Chondrocyte (in vitro differentiated cells): ENCODE results near the gene EXOC7. TPM values are rescaled to one million over a fixed set of nuclear protein-coding genes. Genes with fewer than 3 reads are reported as not detected.

Experiments used
- DNase-seq: peaks from one replicate; pipeline ENCODE4 v3.0.0; 2021; ENCODE audit warnings: mixed read lengths, low spot score
- H3K27ac Mint-ChIP-seq: one replicate; pipeline ENCODE4 v1.8.0; 2021; ENCODE audit warnings: mild to moderate bottlenecking, moderate library complexity, mixed read lengths; ENCODE audit not compliant: unreplicated experiment
- H3K27me3 Mint-ChIP-seq: 2 replicates; pipeline ENCODE4 v1.8.0; 2021; ENCODE audit warnings: low read depth, mixed read lengths
- H3K36me3 Mint-ChIP-seq: 2 replicates; pipeline ENCODE4 v1.8.0; 2021; ENCODE audit warnings: low read depth, mixed read lengths
- H3K4me1 Mint-ChIP-seq: 2 replicates; pipeline ENCODE4 v1.8.0; 2021; ENCODE audit warnings: low read depth, mild to moderate bottlenecking, mixed read lengths
- H3K4me3 Mint-ChIP-seq: one replicate; pipeline ENCODE4 v1.8.0; 2021; ENCODE audit warnings: mild to moderate bottlenecking, moderate library complexity, mixed read lengths; ENCODE audit not compliant: unreplicated experiment
- H3K9me3 Mint-ChIP-seq: 2 replicates; pipeline ENCODE4 v1.8.0; 2021; ENCODE audit warnings: low read depth, mixed read lengths
- total RNA-seq: library from RNA; stranded (reverse); gene quantifications from 3 replicates; pipeline ENCODE4 v1.2.1, GENCODE V29; 2021
- TF ChIP-seq, protein P1 (sequence below): fragments of 200-600 bp; sonication (generic); IDR thresholded peaks from 2 replicates; pipeline ENCODE4 v1.5.0; 2021; ENCODE audit warnings: antibody characterized with exemption, mild to moderate bottlenecking, moderate library complexity

EXOC7 gene
- total RNA-seq, 1 donor from 2014 or later: 131 TPM

DNA sequence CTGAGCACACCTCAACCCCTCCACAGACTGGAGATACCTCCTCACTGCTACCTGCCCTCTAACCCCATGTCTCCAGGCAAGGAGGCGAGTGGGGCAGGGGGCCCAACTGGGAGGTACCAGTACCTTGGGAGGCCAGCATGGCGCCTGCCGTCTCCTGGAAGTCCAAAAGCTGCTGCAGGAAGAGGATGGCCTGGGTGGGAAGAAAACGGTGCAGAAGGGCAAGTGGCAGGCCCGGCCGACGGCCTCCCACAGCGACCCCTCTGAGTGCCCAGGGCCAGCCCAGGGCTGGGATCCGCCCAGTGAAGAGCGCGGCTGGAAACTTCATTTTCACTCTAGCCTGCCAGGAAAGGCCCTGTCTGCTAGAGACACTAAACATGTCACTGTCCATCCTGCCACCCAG is 16.1 kb downstream of the EXOC7 start:
- Mint-ChIP-seq H3K27ac (no peak overlapping the region), H3K9me3 (no peaks in the 10 kb centered on the region), H3K36me3 (peaks cover 41% of the 10 kb centered on the region), H3K27me3 (no peaks in the 10 kb centered on the region), H3K4me1 (no peaks in the 10 kb centered on the region), H3K4me3 (no peak overlapping the region)
- TF ChIP-seq, protein P1, sequence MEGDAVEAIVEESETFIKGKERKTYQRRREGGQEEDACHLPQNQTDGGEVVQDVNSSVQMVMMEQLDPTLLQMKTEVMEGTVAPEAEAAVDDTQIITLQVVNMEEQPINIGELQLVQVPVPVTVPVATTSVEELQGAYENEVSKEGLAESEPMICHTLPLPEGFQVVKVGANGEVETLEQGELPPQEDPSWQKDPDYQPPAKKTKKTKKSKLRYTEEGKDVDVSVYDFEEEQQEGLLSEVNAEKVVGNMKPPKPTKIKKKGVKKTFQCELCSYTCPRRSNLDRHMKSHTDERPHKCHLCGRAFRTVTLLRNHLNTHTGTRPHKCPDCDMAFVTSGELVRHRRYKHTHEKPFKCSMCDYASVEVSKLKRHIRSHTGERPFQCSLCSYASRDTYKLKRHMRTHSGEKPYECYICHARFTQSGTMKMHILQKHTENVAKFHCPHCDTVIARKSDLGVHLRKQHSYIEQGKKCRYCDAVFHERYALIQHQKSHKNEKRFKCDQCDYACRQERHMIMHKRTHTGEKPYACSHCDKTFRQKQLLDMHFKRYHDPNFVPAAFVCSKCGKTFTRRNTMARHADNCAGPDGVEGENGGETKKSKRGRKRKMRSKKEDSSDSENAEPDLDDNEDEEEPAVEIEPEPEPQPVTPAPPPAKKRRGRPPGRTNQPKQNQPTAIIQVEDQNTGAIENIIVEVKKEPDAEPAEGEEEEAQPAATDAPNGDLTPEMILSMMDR: no peak
- peak; percentile 59 for DNase-seq

DNA sequence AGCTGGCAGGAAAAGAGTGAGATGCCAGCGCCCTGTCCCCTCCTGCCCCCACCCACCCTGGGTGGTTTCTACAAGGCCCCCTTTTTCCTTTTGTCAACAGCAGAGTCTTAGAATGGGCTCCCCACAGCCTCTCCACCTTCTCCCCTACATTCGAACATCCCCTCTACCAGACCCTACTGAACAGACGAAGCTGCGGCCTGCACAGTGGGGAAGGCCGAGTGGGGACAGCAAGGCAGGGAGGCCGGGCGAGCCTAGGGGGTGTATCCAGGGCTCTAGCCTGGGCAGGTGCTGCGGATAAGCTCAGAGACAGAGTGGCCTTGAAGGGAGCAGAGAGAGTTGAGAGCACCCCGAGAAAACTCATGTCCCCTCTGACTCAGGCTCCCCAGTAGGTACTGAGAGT is 17.2 kb downstream of the EXOC7 start:
- Mint-ChIP-seq H3K4me3 (no peak overlapping the region), H3K9me3 (no peaks in the 10 kb centered on the region), H3K27me3 (peaks cover 3% of the 10 kb centered on the region), H3K27ac (no peak overlapping the region), H3K36me3 (peaks cover 39% of the 10 kb centered on the region), H3K4me1 (peaks cover 3% of the 10 kb centered on the region)
- no peak for DNase-seq
- TF ChIP-seq, protein P1: no peak

DNA sequence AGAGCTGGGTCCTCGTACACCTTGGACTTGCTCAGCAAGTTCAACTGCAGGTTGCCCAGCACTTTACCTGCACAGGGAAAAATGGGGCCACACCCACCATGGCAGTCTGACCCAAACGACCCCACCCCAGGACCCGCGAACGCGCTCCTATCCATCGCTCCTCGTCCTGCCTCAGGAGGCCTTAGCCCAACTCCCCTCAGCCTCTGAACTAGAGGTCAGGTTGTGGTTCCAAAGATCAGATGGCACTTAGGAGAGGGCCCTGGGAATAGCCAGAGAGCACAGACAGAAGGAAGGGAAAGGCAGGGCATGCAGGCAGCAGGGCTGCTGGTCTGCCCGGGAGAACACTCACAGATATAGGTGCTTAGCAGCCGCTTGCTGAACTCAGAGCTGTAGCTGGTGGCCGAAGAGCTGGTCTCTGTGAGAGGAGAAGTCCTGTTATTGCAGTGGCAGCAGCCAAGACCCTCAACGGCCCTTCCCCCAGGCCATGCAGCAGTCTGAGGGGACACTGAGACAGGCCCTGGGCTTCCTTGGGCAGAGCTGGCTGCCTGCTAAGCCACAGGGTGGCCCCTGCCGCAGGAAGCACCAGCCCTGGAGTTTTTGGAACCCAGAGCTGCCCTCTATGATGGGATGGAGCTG is 17.7 kb downstream of the EXOC7 start:
- Mint-ChIP-seq H3K36me3 (peaks cover 36% of the 10 kb centered on the region), H3K27me3 (peaks cover 5% of the 10 kb centered on the region), H3K4me1 (peaks cover 3% of the 10 kb centered on the region), H3K4me3 (no peak overlapping the region), H3K9me3 (no peaks in the 10 kb centered on the region), H3K27ac (no peak overlapping the region)
- TF ChIP-seq, protein P1: no peak
- DNase-seq: peak; percentile 68

DNA sequence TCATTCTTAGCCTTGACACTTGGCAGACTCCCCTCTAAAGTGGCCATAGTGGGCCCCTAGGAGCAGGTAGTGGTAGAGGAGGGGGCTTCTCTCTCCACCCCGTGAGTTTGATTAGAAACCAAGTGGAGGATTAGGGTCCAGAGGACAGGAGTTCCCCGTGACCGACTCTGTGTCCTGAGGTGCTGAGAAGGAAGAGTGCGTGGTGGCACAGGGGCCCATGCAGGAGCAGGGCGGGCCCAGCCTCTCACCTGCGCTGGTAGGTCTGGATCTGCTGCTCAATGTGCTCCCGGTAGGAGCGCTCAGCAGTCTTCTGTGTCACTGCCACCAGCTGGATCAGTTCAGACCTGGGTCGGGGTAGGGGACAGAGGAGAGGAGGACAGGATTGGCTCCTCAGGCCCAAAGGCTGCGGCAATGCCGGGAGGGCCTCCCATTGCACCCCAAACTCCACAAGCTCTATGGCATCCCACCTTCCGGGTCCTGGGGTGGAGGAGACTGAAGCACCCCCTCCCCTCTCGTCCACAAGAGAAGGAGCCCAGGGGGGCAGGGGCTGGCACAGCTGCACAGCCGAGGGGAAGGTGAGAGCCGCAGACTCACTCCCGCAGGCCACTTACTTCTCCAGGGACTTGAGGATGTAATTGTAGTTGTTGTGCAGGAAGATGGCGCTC is 18.4 kb downstream of the EXOC7 start:
- Mint-ChIP-seq H3K36me3 (peaks cover 36% of the 10 kb centered on the region), H3K27me3 (peaks cover 8% of the 10 kb centered on the region), H3K9me3 (no peaks in the 10 kb centered on the region), H3K4me1 (peaks cover 3% of the 10 kb centered on the region), H3K4me3 (no peak overlapping the region), H3K27ac (no peak overlapping the region)
- TF ChIP-seq, protein P1: no peak
- DNase-seq: peak; percentile 72

DNA sequence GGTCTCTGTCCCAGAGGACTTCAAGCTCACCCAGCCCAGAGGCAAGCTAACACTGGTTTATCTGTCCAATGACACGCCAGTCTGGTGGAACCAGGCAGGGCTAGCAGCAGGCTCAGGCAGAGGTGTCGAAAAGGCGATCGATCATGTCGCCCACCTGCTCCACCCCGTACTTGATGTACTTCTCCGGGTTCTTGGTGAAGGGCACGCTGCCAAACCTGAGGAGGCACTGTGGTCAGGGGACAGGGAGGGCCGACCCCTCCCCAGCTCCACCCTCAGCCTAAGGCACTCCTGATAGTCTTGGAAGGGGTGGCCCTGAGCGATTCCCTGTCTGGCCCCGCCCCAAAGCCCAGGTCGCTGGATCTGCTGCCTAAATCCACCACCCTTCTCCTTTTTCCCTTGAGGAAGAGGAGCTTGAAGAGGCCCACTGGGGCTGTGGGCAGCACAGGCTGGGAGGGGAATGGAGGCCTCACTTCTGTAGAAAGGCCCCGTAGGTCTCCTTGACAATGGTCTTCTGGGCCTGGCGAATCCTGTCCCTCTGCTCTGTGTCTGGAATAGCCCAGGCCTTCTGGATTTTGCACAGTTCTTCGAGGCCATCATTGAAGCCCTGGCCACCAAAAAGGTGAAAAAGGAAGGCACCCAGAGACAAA is 19.9 kb downstream of the EXOC7 start:
- DNase-seq: peak; percentile 85
- TF ChIP-seq, protein P1: no peak
- H3K4me3 Mint-ChIP-seq: no peak overlapping the region

More for the DNA sequence above, 19.9 kb downstream of the EXOC7 start:
- peaks cover 15% of the 10 kb centered on the region for H3K27me3 Mint-ChIP-seq
- peaks cover 27% of the 10 kb centered on the region for H3K36me3 Mint-ChIP-seq
- H3K4me1 Mint-ChIP-seq: peaks cover 3% of the 10 kb centered on the region
- no peak overlapping the region for H3K27ac Mint-ChIP-seq
- no peaks in the 10 kb centered on the region for H3K9me3 Mint-ChIP-seq
